OCI-LY3 (cell line): Measurements from ENCODE around the gene QKI.

Experiments used
- H2AFZ ChIP-seq: fragments of 200-600, 300-600 bp; shearing (Covaris generic); 2 replicates; pipeline ENCODE4 v1.6.0; 2014; ENCODE audit warnings: antibody characterized with exemption, low read depth, low read length
- H3K27ac ChIP-seq: fragments of 200-600, 300-600 bp; sonication (generic); 2 replicates; pipeline ENCODE4 v1.5.1; 2014; ENCODE audit warnings: mild to moderate bottlenecking, low read length, moderate library complexity, mixed read lengths
- H3K27me3 ChIP-seq: fragments of 200-600, 300-600 bp; sonication (generic); 2 replicates; pipeline ENCODE4 v1.6.1; 2014; ENCODE audit warnings: low read depth, low read length, mixed read lengths
- H3K36me3 ChIP-seq: fragments of 200-600, 300-600 bp; sonication (generic); replicated peaks from 2 replicates; pipeline ENCODE3; 2014; ENCODE audit warnings: low read depth, low read length, mixed read lengths
- H3K4me1 ChIP-seq: fragments of 300-600, 200-600 bp; sonication (generic); 2 replicates; pipeline ENCODE4 v1.6.1; 2014; ENCODE audit warnings: low read length, mixed read lengths
- H3K4me2 ChIP-seq: fragments of 200-600, 300-600 bp; sonication (generic); 2 replicates; pipeline ENCODE4 v1.6.1; 2014; ENCODE audit warnings: low read length, mixed read lengths
- H3K4me3 ChIP-seq: fragments of 300-600, 200-600 bp; sonication (generic); 2 replicates; pipeline ENCODE4 v1.5.1; 2014; ENCODE audit warnings: antibody characterized with exemption, mild to moderate bottlenecking, low read length, moderate library complexity
- H3K79me2 ChIP-seq: fragments of 300-600, 200-600 bp; shearing (Covaris generic); 2 replicates; pipeline ENCODE4 v1.6.1; 2014; ENCODE audit warnings: mild to moderate bottlenecking, low read length, mixed read lengths
- H3K9ac ChIP-seq: fragments of 300-600, 200-600 bp; shearing (Covaris generic); 2 replicates; pipeline ENCODE4 v1.6.0; 2014; ENCODE audit warnings: mild to moderate bottlenecking, low read length, moderate library complexity
- H3K9me3 ChIP-seq: fragments of 200-600, 300-600 bp; shearing (Covaris generic); 2 replicates; pipeline ENCODE4 v1.6.1; 2014; ENCODE audit warnings: low read length, mixed read lengths; ENCODE audit not compliant: insufficient read depth
- H4K20me1 ChIP-seq: fragments of 200-600, 300-600 bp; sonication (generic); 2 replicates; pipeline ENCODE4 v1.6.1; 2016; ENCODE audit warnings: low read length, mixed read lengths; ENCODE audit not compliant: insufficient read depth
- EZH2phosphoT487 ChIP-seq: fragments of 200-600 bp; shearing (Covaris generic); IDR thresholded peaks from 2 replicates; pipeline ENCODE4 v1.6.1; 2018; ENCODE audit warnings: antibody characterized with exemption, mixed run types, low read depth
- TF ChIP-seq, protein P1 (sequence below): fragments of 200-600, 300-600 bp; sonication (generic); IDR thresholded peaks from 2 replicates; pipeline ENCODE4 v1.5.1; 2014; ENCODE audit warnings: antibody characterized with exemption, low read length, low read depth

QKI gene

DNA sequence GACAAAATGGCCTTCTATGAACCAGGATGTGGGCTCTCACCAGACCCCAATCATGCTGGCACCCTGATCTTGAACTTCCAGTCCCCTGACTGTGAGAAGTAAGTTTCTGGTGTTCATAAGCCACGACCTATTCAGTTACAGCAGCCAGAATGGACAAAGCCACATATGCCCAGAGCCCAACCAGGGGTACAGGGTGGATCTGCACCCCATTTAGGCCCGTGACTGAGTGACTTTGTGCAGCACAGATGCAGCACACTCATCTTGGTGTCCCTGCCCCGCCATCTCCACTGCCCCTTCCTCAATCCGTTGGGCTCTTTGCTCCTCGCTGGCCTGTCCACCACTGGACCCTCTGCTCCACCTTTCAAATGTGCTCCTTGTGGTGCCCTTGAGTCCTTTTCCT, 205.6 kb downstream of the QKI start:
- H3K27me3 ChIP-seq = no peaks in the 10 kb centered on the region
- peaks cover 4% of the 10 kb centered on the region; the same call in 1 of the 2 replicates for H3K9me3 ChIP-seq
- peaks cover 26% of the 10 kb centered on the region for H3K4me1 ChIP-seq
- H3K79me2 ChIP-seq = no peaks in the 10 kb centered on the region
- H2AFZ ChIP-seq = no peak overlapping the region
- H3K4me3 ChIP-seq = no peak overlapping the region
- TF ChIP-seq EZH2phosphoT487 = no peak
- TF ChIP-seq, protein P1, sequence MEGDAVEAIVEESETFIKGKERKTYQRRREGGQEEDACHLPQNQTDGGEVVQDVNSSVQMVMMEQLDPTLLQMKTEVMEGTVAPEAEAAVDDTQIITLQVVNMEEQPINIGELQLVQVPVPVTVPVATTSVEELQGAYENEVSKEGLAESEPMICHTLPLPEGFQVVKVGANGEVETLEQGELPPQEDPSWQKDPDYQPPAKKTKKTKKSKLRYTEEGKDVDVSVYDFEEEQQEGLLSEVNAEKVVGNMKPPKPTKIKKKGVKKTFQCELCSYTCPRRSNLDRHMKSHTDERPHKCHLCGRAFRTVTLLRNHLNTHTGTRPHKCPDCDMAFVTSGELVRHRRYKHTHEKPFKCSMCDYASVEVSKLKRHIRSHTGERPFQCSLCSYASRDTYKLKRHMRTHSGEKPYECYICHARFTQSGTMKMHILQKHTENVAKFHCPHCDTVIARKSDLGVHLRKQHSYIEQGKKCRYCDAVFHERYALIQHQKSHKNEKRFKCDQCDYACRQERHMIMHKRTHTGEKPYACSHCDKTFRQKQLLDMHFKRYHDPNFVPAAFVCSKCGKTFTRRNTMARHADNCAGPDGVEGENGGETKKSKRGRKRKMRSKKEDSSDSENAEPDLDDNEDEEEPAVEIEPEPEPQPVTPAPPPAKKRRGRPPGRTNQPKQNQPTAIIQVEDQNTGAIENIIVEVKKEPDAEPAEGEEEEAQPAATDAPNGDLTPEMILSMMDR = no peak
- H3K36me3 ChIP-seq = peaks cover 7% of the 10 kb centered on the region
- no peak overlapping the region for H3K4me2 ChIP-seq
- H3K9ac ChIP-seq = no peak overlapping the region
- H4K20me1 ChIP-seq = no peaks in the 10 kb centered on the region
- H3K27ac ChIP-seq = peak overlapping the region; percentile 77

DNA sequence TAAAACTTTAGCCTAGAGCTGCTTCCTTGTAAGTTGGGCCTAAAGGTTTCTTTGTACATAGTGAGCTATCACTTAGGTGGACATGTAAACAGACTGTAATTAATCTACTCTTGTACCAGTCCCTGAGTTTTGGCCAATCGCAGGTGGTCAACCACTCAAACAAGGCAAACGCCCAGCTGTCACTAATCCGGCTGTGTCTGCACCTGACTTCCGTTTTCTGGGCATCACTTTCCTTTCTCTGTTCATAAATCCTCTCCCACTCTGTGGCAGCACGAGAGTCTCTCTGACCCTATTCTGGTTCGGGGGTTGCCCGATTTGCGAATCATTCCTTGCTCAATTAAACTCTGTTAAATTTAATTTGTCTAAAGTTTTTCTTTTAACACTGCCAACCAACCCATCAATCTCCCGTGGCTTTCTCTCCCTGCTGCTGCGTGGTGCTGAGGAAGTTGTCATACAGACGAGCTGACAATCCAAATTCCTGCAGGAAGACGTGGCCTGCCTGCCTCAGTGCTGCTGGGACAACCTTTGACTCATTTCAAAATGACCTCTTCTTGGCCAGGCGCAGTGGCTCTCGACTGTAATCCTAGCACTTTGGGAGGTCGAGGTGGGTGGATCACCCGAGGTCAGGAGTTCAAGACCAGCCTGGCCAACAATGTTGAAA, 206.3 kb downstream of the QKI start:
- H3K4me2 ChIP-seq = peak overlapping the region; percentile 63
- peaks cover 4% of the 10 kb centered on the region; the same call in 1 of the 2 replicates for H3K9me3 ChIP-seq
- peak overlapping the region; percentile 77 for H3K27ac ChIP-seq

DNA sequence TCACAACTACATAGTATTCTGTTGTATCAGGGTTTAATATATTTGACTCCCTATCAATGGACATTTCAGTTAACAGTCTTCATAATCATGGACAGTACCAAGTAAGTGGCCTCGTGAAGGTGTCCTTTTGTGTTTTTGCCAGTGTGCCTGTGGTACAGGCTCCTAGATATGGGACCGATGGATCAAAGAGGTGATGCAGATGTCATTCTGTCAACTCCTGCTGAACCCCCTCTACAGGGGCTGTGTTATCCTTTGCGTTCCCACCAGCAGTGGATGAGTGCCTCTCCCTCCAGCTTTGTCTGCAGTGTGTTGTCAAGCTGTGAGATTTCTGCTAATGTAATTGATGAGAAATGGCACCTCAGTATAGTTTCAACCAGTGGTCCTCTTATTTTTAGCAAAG, 210.7 kb downstream of the QKI start:
- Histone ChIP-seq H3K9me3 (peaks cover 12% of the 10 kb centered on the region; the same call in 1 of the 2 replicates), H3K9ac (no peak overlapping the region), H3K4me3 (no peak overlapping the region), H3K79me2 (no peaks in the 10 kb centered on the region), H2AFZ (no peak overlapping the region), H3K4me2 (no peak overlapping the region), H4K20me1 (no peaks in the 10 kb centered on the region), H3K36me3 (peaks cover 11% of the 10 kb centered on the region), H3K27ac (no peak overlapping the region), H3K4me1 (peaks cover 41% of the 10 kb centered on the region), H3K27me3 (no peaks in the 10 kb centered on the region)
- TF ChIP-seq, protein P1 = no peak
- no peak for TF ChIP-seq EZH2phosphoT487

More for the DNA sequence above, 206.3 kb downstream of the QKI start:
- H2AFZ ChIP-seq = no peak overlapping the region; the same call in 1 of the 2 replicates
- no peaks in the 10 kb centered on the region for H3K79me2 ChIP-seq
- H3K27me3 ChIP-seq = no peaks in the 10 kb centered on the region
- H3K36me3 ChIP-seq = peaks cover 13% of the 10 kb centered on the region
- peak overlapping the region; percentile 34; the same call in 1 of the 2 replicates for H3K4me3 ChIP-seq
- peak overlapping the region; percentile 39; the same call in 1 of the 2 replicates for H3K9ac ChIP-seq
- H3K4me1 ChIP-seq = peaks cover 27% of the 10 kb centered on the region
- no peaks in the 10 kb centered on the region for H4K20me1 ChIP-seq
- TF ChIP-seq EZH2phosphoT487 = no peak

DNA sequence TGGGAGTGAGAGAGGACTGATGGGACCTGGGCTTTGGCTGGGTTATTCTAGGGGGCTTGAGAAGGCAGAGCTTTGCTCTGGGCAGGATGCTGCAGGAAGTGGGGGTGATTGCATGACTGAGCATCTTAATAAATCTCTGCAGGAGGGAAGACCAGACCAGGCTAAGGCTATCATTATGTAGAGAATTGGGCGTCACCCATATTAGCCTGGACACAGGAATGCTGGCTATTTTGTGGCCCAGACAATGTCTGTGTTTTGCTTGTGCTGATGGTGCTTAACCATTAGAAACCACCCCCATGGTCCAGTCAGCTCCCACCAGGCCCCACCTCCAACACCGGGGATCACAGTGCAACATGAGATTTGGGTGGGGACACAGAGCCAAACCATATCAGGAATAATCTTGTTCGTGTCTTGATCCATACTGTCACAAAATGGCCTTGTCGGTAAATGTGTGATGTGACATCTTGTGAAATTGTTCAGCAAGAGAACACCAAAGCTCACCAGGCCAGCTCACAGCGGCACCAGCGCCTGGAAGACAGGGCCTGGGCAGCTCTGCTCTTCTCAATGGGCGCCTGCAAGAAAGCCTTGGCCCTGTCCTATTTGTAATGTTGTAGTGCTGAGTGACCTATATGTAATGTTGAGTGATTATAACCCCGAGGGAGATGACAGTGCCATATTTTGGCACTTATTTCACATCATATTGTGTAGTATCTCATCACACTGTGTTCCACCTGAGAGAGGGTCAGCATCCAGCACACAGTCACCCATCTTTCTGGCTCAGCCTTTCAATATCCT, 211.8 kb downstream of the QKI start:
- H2AFZ ChIP-seq = no peak overlapping the region
- H3K27ac ChIP-seq = peak overlapping the region; percentile 65
- 0 out of 2 replicates have a peak overlapping the region, but pooled peaks have one; percentile 59 for H3K4me2 ChIP-seq
- no peaks in the 10 kb centered on the region for H3K79me2 ChIP-seq
- H3K4me3 ChIP-seq = no peak overlapping the region
- H3K9ac ChIP-seq = no peak overlapping the region
- TF ChIP-seq, protein P1 = no peak
- TF ChIP-seq EZH2phosphoT487 = no peak
- H4K20me1 ChIP-seq = no peaks in the 10 kb centered on the region
- H3K4me1 ChIP-seq = peaks cover 31% of the 10 kb centered on the region
- peaks cover 9% of the 10 kb centered on the region for H3K36me3 ChIP-seq
- peaks cover 12% of the 10 kb centered on the region; the same call in 1 of the 2 replicates for H3K9me3 ChIP-seq
- H3K27me3 ChIP-seq = no peaks in the 10 kb centered on the region
